ENCODE measurements around the gene RRBP1.

Gene RRBP1

DNA sequence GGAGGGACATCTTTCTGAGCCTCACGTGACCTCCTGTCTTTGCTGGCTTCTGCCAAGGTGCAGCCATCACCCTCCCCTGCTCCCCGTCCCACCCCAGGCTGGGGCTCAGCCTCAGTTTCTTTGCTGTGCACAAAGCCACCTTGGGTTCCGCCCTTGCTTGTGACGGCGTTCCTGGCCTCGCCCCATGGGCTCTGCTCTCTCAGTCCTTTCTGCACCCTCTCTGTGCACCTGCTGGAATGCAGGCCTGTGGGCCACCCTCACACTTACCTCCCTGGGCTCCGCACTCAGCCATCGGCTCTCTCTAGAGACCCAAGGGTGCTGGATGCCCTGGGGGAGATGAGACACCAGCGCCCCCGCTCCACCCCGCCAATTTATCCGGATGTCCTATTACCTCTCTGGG, 46.0 kb upstream of the RRBP1 start:
- TF ChIP-seq GABPA (IDR thresholded peaks at IDR 0.05; ENCODE audit: low read depth) = no peak
- TF ChIP-seq REST (IDR thresholded peaks at IDR 0.05; ENCODE audit: insufficient replicate concordance, low read depth) = no peak
- no peak for TF ChIP-seq POLR2AphosphoS5 (IDR thresholded peaks at IDR 0.05; ENCODE audit: low read depth)
- TF ChIP-seq SPI1 (IDR thresholded peaks at IDR 0.05; ENCODE audit: borderline replicate concordance, low read depth) = no peak
- TF ChIP-seq, protein P1, sequence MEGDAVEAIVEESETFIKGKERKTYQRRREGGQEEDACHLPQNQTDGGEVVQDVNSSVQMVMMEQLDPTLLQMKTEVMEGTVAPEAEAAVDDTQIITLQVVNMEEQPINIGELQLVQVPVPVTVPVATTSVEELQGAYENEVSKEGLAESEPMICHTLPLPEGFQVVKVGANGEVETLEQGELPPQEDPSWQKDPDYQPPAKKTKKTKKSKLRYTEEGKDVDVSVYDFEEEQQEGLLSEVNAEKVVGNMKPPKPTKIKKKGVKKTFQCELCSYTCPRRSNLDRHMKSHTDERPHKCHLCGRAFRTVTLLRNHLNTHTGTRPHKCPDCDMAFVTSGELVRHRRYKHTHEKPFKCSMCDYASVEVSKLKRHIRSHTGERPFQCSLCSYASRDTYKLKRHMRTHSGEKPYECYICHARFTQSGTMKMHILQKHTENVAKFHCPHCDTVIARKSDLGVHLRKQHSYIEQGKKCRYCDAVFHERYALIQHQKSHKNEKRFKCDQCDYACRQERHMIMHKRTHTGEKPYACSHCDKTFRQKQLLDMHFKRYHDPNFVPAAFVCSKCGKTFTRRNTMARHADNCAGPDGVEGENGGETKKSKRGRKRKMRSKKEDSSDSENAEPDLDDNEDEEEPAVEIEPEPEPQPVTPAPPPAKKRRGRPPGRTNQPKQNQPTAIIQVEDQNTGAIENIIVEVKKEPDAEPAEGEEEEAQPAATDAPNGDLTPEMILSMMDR (IDR thresholded peaks at IDR 0.05; ENCODE audit: insufficient read depth, low read length) = no peak
- H3K4me3 ChIP-seq (replicated peaks; ENCODE audit: insufficient read depth, low read length) = no peak overlapping the region
- peaks cover 2% of the 10 kb centered on the region for H3K27me3 ChIP-seq (ENCODE audit: insufficient read depth, poor library complexity, severe bottlenecking)

DNA sequence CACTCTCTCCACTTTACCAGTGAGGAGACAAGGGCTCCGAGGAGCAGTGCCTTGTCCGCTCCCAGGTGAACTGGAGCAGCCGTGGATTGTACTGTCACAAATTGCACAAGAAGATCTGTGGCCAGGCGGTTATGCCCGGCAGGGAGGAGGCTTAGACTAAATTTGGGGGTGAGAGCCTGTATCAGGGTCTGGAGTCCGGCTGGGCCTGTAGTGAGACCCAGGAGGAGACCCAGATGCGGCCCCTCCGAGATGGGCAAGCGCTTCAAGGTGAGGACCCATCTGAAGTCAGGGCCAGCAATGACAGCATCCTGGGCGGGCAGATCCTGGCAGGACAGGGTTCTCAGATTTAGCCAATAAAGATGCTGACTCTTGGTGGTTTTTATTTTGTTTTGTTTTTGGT, 45.3 kb upstream of the RRBP1 start:
- Histone ChIP-seq H3K27ac (replicated peaks) (no peak overlapping the region), H3K27me3 (ENCODE audit: insufficient read depth, poor library complexity, severe bottlenecking) (peaks cover 2% of the 10 kb centered on the region), H3K4me3 (replicated peaks; ENCODE audit: insufficient read depth, low read length) (no peak overlapping the region)
- no peak for DNase-seq (ENCODE audit: low read depth in 1 of 2, low spot score in 1 of 2)
- TF ChIP-seq REST (IDR thresholded peaks at IDR 0.05; ENCODE audit: insufficient replicate concordance, low read depth) (no peak), GABPA (IDR thresholded peaks at IDR 0.05; ENCODE audit: low read depth) (no peak), SPI1 (IDR thresholded peaks at IDR 0.05; ENCODE audit: borderline replicate concordance, low read depth) (no peak), POLR2AphosphoS5 (IDR thresholded peaks at IDR 0.05; ENCODE audit: low read depth) (no peak)
- TF ChIP-seq, protein P1 (IDR thresholded peaks at IDR 0.05; ENCODE audit: insufficient read depth, low read length) = no peak

More for the DNA sequence above, 46.0 kb upstream of the RRBP1 start:
- no peak for DNase-seq (ENCODE audit: low read depth in 1 of 2, low spot score in 1 of 2)
- H3K27ac ChIP-seq (replicated peaks) = no peak overlapping the region

- Histone ChIP-seq H3K4me3 (replicated peaks; ENCODE audit: insufficient read depth, low read length) (no peak overlapping the region), H3K27me3 (ENCODE audit: insufficient read depth, poor library complexity, severe bottlenecking) (peaks cover 2% of the 10 kb centered on the region), H3K27ac (replicated peaks) (no peak overlapping the region)
- TF ChIP-seq REST (IDR thresholded peaks at IDR 0.05; ENCODE audit: insufficient replicate concordance, low read depth) (no peak), GABPA (IDR thresholded peaks at IDR 0.05; ENCODE audit: low read depth) (no peak), SPI1 (IDR thresholded peaks at IDR 0.05; ENCODE audit: borderline replicate concordance, low read depth) (no peak), POLR2AphosphoS5 (IDR thresholded peaks at IDR 0.05; ENCODE audit: low read depth) (no peak)
- TF ChIP-seq, protein P1 (IDR thresholded peaks at IDR 0.05; ENCODE audit: insufficient read depth, low read length) = no peak
- no peak for DNase-seq (ENCODE audit: low read depth in 1 of 2, low spot score in 1 of 2)
Measured at GRCh38 chr20:17726902-17727301, 44.9 kb upstream of the RRBP1 start.

Measured in HL-60 (cell line).